PFSK-1 (cell line): Measurements from ENCODE around the gene HPCAL1.

Experiments
- POLR2AphosphoS5 ChIP-seq: IDR thresholded peaks from 2 replicates; pipeline ENCODE4 v1.6.1; 2012; ENCODE audit warnings: low read depth, mild to moderate bottlenecking, control low read depth, low read length, moderate library complexity
- TAF1 ChIP-seq: IDR thresholded peaks from 2 replicates; pipeline ENCODE4 v1.6.1; 2012; ENCODE audit warnings: low read length, control low read depth, borderline replicate concordance; ENCODE audit not compliant: insufficient read depth

- TF ChIP-seq POLR2AphosphoS5 (no peak), TAF1 (no peak)
Measured at GRCh38 chr2:10419553-10420257, 117.0 kb downstream of the HPCAL1 start.
